GM19240 (cell line): ENCODE results near the gene FUCA1.
"Not testable (repeated sequence)": the region's sequence is repeated elsewhere in the genome, so short reads cannot be mapped to it uniquely, and the experiment has no call there.

ENCODE experiments used
- DNase-seq: peaks from one replicate; pipeline ENCODE4 v3.0.0; 2011; ENCODE audit warnings: low spot score; ENCODE audit not compliant: insufficient read length

Gene FUCA1

DNA sequence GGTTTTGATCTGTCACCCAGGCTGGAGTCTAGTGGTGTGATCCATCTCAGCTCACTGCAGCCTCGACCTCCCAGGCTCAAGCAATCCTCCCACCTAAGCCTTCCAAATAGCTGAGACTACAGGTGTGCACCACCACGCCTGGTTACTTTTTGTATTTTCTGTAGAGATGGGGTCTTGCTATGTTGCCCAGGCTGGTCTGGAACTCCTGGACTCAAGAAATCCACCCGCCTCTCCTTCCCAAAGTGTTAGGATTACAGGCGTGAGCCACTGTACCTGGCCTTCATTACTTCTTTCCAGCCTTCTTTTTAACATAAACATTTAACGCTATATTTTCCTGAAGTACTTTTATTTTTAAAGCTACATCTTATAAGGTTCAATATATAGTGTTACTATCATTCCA is 24.4 kb downstream of the FUCA1 start:
- DNase-seq, result no peak

DNA sequence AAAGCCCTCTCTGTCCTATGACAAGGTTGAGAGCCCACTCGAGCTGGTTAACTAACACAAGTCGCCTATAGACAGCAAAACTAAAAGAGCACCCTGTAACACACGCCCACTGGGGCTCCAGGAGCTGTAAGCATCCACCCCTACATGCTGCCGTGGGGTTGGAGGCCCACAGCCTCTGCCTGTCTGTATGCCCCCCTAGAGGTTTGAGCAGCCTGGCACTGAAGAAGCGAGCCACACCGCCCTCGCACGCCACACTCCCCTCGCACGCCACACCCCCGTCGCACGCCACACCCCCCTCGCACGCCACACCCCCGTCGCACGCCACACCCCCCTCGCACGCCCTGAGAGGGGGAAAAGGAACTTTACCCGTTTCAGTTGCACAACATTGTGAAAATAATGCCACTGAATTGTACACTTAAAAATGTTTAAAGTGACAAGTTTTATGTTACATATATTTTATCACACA is 29.7 kb downstream of the FUCA1 start:
- peak; percentile 56 for DNase-seq

DNA sequence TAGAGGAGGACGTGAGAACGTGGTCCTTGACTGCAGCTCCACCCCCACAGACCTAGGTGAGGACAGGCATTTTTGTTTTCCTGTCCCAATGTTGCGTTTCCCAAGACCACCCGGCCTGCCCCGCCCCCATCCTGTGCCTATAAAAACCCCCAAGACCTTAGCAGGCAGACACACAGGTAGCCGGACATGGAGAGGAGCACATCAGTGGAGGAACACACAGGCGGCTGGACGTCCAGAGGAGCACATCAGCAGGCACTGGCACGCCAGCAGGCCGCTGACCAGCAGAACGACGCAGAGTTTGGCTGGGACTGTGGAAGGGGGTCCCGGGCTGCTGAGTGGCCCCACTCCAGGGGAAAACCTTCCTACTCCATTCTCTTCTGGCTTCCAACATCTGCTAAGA is 30.2 kb downstream of the FUCA1 start:
- DNase-seq, result no peak

DNA sequence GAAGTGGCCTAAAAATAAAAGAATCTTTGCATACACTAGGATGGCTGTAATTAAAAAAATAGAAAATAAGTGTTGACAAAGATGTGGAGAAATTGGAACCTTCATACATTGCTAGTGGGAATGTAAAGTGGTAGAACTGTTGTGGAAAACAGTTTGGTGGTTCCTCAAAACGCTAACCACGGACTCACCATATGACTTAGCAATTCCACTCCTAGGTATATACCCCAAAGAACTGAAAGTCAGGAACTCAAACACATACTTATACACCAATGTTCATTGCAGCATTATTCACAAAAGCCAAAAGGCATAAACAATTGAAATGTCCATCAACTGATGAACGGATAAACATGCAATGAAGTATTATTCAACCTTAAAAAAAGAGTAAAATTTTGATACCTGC is 32.1 kb downstream of the FUCA1 start:
- DNase-seq, result no peak

DNA sequence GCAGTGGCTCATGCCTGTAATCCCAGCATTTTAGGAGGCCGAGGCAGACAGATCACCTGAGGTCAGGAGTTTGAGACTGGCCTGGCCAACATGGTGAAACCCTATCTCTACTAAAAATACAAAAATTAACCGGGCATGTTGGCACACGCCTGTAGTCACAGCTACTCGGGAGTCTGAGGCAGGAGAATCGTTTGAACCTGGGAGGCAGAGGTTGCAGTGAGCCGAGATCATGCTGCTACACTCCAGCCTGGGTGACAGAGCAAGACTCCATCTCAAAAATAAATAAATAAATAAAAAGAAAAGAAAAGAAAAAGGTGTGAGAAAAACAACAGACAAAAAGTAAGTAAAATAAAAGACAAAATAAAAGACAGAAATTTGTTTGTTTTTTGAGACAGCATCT is 33.9 kb downstream of the FUCA1 start:
- not testable (repeated sequence) for DNase-seq

DNA sequence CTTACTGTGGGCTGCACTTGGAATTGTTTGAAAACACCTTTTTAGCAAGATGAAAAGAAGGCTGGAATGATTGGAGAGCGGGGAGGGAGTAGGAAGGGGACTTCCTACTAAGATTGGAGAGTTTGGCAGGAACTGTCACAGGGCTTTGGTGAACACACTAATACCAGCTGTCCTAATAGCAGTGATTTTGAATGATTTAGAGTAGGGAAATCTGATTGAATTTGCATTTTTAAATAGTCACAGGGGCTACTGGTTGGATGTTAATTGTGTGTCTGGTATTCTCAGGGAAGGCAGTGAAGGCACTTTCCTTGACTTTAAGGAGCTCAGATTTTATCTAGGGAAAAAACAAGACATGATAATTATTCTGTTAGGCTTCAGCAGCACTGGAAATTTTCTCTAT is 40.4 kb downstream of the FUCA1 start:
- DNase-seq, result no peak

DNA sequence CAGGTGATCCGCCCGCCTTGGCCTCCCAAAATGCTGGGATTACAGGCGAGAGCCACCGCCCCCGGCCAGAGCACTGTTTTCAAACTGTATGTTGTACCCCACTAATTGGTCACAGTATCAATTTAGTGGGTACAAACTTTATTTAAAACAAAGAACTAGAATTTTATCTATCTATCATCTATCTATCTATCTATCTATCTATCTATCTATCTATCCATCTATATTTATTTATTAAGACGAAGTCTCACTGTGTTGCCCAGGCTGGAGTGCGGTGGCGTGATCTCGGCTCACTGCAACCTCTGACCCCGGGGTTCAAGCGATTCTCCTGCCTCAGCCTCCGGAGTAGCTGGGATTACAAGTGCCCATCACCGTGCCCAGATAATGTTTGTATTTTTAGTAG is 41.5 kb downstream of the FUCA1 start:
- not testable (repeated sequence) for DNase-seq

DNA sequence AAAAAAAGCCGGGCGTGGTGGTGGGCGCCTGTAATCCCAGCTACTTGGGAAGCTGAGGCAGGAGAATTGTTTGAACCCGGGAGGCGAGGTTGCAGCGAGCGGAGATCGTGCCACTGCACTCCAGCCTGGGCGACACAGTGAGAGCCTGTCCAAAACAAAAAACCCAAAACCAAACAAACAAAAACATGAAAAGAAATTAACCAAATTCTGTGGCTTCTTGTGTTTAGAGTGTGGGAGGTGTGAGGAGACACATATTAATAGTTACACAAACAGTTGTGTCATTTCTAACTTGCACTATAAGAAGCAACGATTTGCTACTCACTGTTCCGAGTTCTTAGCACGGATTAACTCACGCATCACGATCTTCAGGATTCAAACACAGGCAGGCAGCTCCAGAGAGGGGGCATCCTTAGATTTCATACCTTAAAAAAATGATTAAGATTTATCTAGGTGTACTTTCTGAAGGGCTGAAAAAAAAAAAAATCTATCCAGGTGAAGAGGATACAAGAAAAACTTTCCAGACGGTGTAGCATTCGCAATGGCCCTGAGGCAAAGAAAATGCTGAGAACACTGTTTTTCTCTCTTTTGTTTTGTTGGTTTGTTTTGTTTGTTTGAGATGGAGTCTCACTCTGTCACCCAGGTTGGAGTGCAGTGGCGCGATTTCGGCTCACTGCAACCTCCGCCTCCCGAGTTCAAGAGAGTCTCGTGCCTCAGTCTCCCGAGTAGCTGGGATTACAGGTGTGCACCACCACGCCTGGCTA is 42.1 kb downstream of the FUCA1 start:
- DNase-seq, result no peak

DNA sequence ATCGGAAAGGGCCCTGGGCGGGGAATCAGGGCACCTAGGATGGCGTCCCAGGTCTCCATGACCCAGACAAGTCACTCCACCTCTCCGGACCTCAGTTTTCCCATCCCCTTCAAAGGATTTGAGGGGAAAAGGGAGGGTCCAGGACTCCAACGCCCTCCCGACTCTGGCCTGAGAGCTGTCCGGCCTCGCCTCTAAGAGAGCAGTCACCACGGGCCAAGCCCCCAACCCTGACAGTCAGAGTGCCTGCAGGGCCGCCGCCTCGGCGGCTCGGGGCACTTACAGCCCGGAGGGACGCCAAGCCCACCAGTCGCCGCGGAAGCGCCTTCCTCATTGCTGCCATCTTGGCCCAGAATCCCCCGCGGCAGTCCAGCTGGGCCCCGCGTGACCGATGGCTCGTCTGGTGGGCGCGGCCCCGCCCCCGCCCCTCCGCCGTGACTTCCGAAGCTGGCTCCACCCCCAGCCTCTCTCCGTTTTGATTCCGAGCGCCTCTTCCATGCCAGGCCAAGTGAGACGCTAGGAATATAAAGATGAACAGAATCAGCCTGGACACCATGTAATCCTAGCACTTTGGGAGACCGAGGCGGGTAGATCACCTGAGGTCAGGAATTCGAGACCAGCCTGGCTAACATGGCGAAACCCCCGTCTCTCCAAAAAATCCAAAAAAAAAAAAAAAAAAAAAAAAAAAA is 42.9 kb downstream of the FUCA1 start, which contains the start of gene HMGCL:
Gene HMGCL, minus strand, starts transcription at position 354 of the 686 bp plus-strand sequence. Its CDS starts 14 bp downstream, at position 340.
- peak; percentile 92 for DNase-seq

DNA sequence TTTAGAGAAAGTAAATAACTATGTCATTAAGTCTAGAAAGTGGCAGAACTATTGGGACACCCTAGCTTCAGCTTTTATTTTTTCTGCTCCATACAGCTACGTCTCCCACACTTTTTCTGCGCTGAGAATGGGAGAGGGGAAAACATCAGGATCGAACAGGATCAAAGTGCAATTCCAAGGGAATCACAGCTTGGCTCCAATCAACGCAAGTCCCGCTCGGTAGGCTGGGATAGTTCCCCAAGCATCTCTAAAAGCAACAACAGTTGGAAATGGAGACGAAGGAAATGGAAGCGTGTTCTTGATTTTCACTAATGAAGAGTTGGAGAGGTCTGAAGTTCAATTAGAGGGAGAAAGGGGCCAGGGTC is 43.4 kb downstream of the FUCA1 start:
- no peak for DNase-seq

DNA sequence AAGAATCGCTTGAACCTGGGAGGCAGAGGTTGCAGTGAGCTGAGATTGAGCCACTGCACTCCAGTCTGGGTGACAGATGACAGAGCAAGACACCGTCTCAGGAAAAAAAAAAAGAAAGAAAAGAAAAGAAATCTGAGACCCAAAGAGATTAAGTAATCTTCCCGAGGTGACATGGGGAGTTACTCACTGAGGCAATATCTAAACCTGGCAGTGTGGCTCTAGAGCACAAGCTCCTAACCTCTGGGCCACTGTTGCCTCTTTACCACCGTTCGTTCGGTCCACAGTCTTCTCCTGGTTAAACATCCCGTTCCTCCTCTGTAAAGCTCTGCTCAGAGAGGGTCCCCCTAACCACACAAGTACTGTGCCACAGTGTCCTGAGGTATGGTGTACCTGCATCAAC is 44.3 kb downstream of the FUCA1 start:
- DNase-seq, result no peak

DNA sequence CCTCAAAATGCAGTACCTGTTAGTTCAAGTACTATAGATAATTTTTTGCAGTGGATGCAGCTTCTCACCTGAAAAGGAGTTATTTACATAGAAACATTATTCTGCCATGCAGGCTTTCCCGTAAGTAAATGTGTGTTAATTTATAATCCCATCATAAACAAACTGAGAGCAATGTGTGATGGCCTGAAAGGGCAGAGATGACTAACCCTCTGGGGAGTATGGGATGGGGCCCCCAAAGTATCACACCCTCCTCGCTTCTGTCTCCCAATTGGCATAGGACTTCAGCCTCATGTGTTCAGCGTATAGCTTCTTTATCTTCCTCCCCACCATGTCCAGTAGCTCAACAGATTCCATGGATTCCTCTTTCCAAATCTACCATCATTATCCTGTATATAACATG is 50.5 kb downstream of the FUCA1 start:
- DNase-seq, result no peak

DNA sequence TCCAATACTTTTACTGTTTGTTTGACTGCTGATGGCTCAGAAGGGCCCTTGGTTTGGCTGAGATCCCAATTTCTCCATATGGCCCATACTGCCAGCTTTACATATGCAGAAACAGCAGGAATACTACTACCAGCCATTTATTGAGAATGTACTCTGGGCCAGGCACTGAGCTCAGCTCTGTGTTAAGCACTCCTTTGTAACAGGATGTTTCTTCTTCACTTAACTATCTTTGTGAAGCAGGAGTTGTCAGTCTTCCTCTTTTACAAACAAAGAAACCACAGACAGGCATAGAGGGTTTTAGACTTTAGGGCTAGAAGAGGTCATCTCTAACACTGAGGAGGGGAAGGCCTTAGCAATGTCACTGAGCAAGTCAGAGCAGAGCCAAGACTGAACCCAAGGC is 51.2 kb downstream of the FUCA1 start:
- no peak for DNase-seq

DNA sequence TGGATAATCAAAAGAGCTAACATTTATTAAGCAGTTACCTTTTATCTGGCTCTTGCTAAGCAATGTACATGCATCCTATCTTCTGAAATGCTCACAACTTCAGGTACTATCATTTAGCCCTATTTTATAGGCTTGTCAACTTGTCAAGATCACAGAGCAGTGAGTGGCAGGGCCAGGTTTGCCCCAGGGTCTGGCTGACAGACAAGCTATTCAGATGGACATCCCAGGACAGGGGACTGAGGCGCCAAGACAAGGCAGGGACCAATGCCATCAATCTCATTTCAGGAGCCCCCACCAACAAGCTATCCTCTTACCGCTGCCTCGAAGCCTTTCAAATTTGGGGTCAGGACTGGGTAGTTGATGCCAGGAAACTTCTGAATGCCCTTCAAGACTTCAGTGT is 51.7 kb downstream of the FUCA1 start:
- no peak for DNase-seq

DNA sequence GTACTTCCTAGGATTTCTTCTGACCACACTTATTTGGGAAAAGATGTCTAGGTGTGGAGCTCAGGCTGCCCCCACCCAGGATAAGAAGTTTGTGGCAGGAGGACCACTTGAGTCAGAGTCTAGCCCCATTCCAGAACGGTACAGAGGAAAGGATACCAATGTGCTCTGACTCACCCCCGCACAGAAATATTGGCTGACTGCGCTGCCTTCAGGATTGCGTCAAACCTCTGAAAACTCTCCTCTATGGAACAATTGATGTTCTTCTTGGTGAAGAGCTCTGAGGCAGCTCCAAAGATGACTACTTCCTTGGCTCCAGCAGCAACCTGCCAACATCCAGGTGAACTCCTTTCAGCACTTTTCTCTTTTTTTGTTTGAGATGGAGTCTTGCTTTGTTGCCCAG is 54.1 kb downstream of the FUCA1 start:
- DNase-seq, result no peak

DNA sequence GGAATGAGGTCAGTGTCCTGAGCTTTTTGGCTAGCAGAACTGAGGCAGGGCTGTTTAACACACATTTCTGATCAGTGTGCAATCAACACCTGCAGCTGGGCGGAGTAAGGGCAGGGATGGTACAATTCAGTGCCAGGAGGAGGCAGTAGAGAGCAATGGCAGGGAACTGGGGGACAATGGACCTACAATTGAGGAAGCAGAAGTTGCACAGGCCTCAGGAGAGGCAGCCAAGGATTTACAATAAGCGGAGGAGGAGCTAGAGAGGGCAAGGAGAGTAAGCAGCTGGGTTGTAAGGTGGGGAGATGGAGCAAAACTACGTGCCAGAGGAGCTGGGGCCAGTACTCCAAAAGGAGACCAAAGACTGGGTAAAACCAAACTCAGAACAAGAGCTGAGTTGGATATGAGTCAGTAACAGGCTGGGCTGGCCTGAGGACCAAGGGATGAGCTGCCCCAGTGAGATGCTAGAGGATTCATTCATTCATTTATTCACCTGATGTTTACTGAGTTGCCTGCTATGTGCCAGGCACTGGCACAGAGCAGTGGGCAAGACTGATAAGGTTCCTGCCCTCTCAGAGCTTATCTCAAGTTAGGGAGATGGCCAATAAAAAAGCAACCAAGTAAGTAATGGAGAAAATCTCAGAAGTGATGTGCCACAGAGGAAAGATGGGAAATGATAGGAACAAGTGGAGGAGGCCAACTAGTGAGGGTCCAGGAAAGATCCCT is 57.1 kb downstream of the FUCA1 start:
- no peak for DNase-seq

DNA sequence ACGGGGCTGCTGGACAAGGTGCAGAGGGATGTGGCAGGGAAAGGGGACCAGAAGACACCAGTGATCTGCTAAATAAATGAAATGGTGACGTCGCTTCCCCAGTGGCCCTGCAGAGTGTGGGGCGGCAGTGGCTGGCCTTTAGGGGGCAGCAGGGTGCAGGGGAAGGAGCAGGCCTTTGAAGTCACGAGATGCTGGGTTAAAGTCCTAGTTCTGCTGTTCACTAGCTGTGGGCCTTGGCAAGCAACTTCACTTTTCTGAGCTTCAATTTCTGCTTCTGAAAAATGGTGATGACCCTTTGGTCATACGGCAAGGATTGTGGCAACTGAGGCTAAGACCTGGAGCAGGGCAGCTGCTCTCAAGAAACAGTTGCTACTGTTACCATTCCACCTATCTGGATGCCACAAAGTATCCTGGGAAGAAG is 58.3 kb downstream of the FUCA1 start:
- peak; percentile 60 for DNase-seq

DNA sequence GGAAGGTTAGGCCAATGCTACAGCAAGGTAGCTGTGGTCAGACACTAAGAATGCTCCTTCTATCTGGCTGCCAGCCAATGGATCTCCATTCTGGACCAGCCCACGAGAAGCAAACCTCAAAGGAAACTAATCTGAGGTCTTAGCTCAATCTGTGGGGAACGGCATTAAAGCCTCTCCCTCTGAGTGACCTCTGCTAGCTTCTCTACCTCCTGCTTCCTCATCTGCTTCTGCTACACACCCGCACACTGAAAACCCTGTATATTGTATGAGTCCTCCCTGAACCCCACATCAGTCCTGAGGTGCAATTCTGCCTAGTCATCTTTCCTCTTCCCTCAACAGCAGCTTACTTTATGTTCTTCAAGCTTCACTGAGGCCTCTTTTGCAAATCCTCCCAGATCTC is 60.6 kb downstream of the FUCA1 start:
- no peak for DNase-seq

DNA sequence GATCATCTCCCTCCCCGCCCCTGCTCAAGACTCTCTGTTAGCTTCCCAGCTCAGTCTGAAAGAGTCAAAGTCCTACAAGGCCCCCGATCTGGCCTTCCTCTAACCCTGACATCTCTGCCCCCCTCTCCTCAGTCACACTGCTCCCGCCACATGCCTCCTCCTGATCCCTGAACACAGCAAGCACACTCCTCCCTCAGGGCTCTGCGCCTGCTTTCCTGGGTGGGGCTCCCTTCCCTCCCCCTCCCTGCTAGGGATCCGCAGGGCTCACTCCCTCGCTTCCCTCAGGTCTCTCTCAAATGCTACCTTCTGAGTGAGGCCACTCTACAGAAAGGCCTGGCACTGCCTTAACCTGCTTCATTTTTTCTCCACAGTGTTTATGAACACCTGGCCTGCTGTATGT is 61.8 kb downstream of the FUCA1 start:
- no peak for DNase-seq

DNA sequence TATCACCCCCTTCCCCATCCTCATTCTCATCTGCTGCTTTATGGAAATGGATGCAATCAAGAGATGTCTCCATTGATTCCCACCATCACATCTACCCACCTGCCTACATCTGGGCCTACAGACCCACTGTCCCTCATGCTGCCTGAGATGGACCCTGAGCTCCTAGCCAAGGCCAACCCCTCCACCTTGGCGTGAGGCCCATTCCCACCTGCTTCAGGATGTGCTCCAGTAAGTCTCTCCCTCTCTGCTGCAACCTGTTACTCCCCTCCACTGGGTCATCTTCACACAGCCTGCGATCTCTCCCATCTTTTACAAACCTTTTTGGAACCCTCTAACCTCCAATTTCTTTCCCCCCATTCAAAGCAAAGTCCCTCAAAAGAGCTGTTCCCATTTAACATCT is 63.1 kb downstream of the FUCA1 start:
- no peak for DNase-seq

DNA sequence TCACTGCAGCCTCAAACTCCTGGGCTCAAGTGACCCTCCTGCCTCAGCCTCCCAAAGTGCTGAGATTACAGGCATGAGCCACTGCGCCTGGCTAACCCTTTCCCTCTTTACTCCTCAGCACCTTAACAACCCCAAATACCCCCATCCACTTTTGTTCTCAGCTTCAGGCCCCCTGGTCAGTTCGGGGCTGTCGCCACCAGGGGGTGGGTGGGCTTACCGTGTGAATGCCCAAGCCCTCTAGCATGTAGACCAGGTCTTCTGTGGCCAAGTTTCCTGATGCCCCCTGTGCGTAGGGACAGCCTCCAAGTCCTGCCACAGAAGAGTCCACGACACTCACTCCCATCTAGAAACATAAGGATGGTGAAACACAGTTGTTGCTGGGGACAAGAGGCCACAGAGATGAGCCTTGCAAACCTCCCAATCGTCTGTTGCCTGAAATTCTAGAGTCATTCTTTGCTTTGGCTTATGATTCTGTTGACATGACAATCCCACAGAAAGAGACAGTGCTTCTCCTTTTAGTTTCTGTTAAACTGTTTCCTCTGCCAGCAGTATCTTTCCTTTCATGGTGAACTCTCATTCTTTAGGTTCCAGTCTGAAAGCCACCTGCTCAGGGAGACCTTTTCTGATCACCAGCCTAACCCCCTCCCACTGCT is 63.8 kb downstream of the FUCA1 start:
- DNase-seq, result no peak

DNA sequence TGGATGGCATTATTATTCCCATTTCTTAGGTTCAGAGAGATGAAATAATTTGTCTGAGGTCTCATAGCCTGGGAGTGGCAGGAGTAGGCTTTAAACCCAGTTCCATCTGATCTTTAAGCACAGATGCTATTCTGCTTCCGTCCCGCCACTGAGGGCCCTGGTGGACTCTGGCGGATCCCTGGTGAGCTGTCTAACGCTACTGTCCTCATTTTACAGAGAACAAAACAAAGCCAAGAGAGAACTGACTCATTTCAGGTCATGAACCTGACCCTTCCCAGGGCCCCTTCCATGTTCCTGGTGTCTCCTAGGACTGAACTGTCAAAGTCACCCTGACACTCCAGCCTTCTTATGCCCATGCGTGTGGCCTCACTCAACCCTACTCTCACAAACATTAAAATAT is 64.4 kb downstream of the FUCA1 start:
- no peak for DNase-seq
